Measurements from ENCODE around the gene RAB7B. TPM values are rescaled to one million over a fixed set of nuclear protein-coding genes. Genes with fewer than 3 reads are reported as not detected.

Gene RAB7B
- total and polyA plus RNA-seq, 9 of the 15 experiments (the other 6 are each of a cell fraction or from before 2014, with no cell fraction given): 0.03 to 0.29 (median 0.07) TPM; not detected in 4

DNA sequence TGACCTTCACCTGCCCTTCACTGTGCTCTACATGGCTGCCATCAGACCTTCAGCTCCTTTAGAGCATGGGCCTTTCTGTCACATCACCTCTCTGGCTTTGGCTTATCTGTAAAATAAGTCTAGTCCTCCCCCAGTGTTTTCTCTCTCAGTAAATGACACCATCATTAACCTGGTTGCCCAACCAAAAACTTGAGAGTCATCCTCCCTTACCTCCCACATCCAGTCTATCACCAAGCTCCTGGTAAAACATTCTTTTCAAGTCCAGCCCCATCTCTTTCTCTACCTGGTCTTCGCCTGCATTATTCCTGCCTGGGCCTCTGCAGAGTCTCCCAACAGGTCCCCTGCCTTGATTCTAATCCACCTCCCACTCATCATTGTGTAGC, 73.0 kb downstream of the RAB7B start (continued):
- TF ChIP-seq, protein P1, sequence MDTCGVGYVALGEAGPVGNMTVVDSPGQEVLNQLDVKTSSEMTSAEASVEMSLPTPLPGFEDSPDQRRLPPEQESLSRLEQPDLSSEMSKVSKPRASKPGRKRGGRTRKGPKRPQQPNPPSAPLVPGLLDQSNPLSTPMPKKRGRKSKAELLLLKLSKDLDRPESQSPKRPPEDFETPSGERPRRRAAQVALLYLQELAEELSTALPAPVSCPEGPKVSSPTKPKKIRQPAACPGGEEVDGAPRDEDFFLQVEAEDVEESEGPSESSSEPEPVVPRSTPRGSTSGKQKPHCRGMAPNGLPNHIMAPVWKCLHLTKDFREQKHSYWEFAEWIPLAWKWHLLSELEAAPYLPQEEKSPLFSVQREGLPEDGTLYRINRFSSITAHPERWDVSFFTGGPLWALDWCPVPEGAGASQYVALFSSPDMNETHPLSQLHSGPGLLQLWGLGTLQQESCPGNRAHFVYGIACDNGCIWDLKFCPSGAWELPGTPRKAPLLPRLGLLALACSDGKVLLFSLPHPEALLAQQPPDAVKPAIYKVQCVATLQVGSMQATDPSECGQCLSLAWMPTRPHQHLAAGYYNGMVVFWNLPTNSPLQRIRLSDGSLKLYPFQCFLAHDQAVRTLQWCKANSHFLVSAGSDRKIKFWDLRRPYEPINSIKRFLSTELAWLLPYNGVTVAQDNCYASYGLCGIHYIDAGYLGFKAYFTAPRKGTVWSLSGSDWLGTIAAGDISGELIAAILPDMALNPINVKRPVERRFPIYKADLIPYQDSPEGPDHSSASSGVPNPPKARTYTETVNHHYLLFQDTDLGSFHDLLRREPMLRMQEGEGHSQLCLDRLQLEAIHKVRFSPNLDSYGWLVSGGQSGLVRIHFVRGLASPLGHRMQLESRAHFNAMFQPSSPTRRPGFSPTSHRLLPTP (IDR thresholded peaks at IDR 0.05; ENCODE audit: borderline replicate concordance, extremely low read depth, insufficient read length): no peak
- TF ChIP-seq NCOR1 (IDR thresholded peaks at IDR 0.05): no peak
- TF ChIP-seq ZC3H4 (CRISPR knock-in tag; IDR thresholded peaks at IDR 0.05; ENCODE audit: borderline replicate concordance): no peak
- TF ChIP-seq TBL1XR1 (IDR thresholded peaks at IDR 0.05; ENCODE audit: low read length in 2 of 2): no peak
- TF ChIP-seq, protein P2, sequence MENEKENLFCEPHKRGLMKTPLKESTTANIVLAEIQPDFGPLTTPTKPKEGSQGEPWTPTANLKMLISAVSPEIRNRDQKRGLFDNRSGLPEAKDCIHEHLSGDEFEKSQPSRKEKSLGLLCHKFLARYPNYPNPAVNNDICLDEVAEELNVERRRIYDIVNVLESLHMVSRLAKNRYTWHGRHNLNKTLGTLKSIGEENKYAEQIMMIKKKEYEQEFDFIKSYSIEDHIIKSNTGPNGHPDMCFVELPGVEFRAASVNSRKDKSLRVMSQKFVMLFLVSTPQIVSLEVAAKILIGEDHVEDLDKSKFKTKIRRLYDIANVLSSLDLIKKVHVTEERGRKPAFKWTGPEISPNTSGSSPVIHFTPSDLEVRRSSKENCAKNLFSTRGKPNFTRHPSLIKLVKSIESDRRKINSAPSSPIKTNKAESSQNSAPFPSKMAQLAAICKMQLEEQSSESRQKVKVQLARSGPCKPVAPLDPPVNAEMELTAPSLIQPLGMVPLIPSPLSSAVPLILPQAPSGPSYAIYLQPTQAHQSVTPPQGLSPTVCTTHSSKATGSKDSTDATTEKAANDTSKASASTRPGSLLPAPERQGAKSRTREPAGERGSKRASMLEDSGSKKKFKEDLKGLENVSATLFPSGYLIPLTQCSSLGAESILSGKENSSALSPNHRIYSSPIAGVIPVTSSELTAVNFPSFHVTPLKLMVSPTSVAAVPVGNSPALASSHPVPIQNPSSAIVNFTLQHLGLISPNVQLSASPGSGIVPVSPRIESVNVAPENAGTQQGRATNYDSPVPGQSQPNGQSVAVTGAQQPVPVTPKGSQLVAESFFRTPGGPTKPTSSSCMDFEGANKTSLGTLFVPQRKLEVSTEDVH (IDR thresholded peaks at IDR 0.05; ENCODE audit: low read depth, partially characterized antibody): no peak
- TF ChIP-seq HCFC1 (IDR thresholded peaks at IDR 0.05; ENCODE audit: low read depth, low read length): no peak
- no peak for TF ChIP-seq TEAD4 (IDR thresholded peaks at IDR 0.05; ENCODE audit: low read length)
- TF ChIP-seq TEAD4 (CRISPR knock-in tag; IDR thresholded peaks at IDR 0.05; ENCODE audit: borderline replicate concordance): no peak
- TF ChIP-seq CHD1 (IDR thresholded peaks at IDR 0.05; ENCODE audit: low read length): no peak
- TF ChIP-seq NFE2 (IDR thresholded peaks at IDR 0.05; ENCODE audit: low read depth): peak; percentile 40; the same call in 1 of the 2 replicates
- TF ChIP-seq STAT5A (IDR thresholded peaks at IDR 0.05; ENCODE audit: borderline replicate concordance, low read length): no peak
- TF ChIP-seq MEIS2 (IDR thresholded peaks at IDR 0.05; ENCODE audit: partially characterized antibody): peak; percentile 17
- no peak for TF ChIP-seq TAL1 (IDR thresholded peaks at IDR 0.05)
- TF ChIP-seq MITF (IDR thresholded peaks at IDR 0.05): no peak
- TF ChIP-seq ZNF140 (CRISPR knock-in tag; IDR thresholded peaks at IDR 0.05): no peak
- TF ChIP-seq ZNF695 (CRISPR knock-in tag; IDR thresholded peaks at IDR 0.05): no peak
- TF ChIP-seq, protein P3, sequence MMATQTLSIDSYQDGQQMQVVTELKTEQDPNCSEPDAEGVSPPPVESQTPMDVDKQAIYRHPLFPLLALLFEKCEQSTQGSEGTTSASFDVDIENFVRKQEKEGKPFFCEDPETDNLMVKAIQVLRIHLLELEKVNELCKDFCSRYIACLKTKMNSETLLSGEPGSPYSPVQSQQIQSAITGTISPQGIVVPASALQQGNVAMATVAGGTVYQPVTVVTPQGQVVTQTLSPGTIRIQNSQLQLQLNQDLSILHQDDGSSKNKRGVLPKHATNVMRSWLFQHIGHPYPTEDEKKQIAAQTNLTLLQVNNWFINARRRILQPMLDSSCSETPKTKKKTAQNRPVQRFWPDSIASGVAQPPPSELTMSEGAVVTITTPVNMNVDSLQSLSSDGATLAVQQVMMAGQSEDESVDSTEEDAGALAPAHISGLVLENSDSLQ (IDR thresholded peaks at IDR 0.05): peak; percentile 30; the same call in 1 of the 2 replicates
- TF ChIP-seq, protein P4, sequence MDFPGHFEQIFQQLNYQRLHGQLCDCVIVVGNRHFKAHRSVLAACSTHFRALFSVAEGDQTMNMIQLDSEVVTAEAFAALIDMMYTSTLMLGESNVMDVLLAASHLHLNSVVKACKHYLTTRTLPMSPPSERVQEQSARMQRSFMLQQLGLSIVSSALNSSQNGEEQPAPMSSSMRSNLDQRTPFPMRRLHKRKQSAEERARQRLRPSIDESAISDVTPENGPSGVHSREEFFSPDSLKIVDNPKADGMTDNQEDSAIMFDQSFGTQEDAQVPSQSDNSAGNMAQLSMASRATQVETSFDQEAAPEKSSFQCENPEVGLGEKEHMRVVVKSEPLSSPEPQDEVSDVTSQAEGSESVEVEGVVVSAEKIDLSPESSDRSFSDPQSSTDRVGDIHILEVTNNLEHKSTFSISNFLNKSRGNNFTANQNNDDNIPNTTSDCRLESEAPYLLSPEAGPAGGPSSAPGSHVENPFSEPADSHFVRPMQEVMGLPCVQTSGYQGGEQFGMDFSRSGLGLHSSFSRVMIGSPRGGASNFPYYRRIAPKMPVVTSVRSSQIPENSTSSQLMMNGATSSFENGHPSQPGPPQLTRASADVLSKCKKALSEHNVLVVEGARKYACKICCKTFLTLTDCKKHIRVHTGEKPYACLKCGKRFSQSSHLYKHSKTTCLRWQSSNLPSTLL (IDR thresholded peaks at IDR 0.05): no peak
- peak; percentile 66 for TF ChIP-seq CEBPB (tag; IDR thresholded peaks at IDR 0.05)
- no peak for TF ChIP-seq RBBP5 (IDR thresholded peaks at IDR 0.05; ENCODE audit: borderline replicate concordance, insufficient read depth, low read length, poor library complexity, severe bottlenecking)
